NCI-H2107 (cell line): ENCODE measurements around the gene AHCYL1.
"Not testable (repeated sequence)": the region's sequence is repeated elsewhere in the genome, so short reads cannot be mapped to it uniquely, and the experiment has no call there.

Experiments used
- DNase-seq: peaks from one replicate; lab custom pipeline; 2025; lab: John Stamatoyannopoulos, UW

AHCYL1 gene

DNA sequence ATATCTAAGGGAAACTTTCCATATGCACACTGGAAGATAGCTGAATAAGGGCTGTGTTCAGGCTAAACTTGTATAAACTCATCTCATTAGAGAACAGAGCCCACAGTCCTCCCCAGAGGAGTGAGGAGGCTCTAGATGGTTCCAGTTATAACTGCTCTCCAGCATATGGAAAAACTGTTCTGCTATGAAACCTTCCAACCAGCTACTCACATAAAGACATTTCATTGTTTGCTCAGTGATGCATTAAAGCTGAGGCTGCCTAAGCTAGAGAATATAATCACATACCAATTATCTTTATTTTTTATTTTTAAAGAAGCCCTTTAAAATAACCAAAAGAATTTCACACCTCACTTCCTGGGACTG is 13.3 kb downstream of the AHCYL1 start:
- no peak for DNase-seq

- DNase-seq = no peak
These were observed 18.1 kb downstream of the AHCYL1 start for GRCh38 chr1:110002695-110003094.

GRCh38 chr1:110003747-110004428 is 19.3 kb downstream of the AHCYL1 start:
- DNase-seq = peak; percentile 33

DNA sequence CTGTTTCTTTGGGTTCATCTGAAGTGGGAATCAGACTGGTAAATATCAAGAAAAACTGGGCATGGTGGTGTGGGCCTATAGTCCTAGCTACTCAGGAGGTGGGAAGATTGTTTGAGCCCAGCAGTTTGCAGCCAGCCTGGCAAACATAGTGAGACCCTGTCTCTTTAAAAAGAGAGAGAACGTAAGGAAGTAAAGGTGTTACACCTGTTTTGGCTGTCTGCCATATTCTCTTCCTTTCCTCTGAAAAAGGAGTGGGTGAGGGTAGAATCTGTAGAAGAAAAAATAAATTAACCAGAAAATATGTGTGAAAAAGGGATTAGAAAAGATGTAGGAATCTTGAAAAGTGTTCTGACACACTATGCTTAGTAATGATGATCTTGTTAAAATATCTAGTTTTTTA is 20.0 kb downstream of the AHCYL1 start:
- no peak for DNase-seq

GRCh38 chr1:110005971-110006370 is 21.4 kb downstream of the AHCYL1 start:
- DNase-seq = no peak

GRCh38 chr1:110006516-110006915 is 22.0 kb downstream of the AHCYL1 start:
- no peak for DNase-seq

- DNase-seq = no peak
These were observed 22.7 kb downstream of the AHCYL1 start for GRCh38 chr1:110007046-110007830.

- DNase-seq = no peak
These were observed 24.5 kb downstream of the AHCYL1 start for GRCh38 chr1:110008971-110009565.

DNA sequence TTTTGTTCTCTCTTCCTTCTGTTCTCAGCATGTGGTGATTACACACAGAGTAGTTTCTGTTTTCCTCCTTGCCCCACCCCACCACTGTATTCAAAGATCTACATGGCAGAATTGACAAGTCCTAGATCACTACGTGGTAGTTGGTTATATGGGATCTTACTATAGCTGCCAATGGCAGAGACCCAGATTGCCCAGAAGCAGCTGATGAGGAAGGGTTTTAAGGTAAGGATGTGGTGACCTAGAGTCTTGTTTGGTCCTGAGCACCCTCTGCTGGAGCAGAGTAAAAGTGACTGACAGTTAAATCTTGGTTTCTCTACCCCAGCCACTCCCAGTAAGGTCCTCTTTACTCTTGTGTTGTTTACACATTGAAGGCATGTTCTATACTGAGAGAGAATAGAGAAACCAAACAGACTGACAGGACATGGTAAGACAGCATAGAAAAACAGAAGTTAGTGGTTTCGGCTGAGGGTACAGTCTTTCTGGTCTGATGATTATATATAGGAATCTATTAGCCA is 27.0 kb downstream of the AHCYL1 start:
- DNase-seq = no peak

- no peak for DNase-seq
These were observed 27.7 kb downstream of the AHCYL1 start for GRCh38 chr1:110012100-110012780.

DNA sequence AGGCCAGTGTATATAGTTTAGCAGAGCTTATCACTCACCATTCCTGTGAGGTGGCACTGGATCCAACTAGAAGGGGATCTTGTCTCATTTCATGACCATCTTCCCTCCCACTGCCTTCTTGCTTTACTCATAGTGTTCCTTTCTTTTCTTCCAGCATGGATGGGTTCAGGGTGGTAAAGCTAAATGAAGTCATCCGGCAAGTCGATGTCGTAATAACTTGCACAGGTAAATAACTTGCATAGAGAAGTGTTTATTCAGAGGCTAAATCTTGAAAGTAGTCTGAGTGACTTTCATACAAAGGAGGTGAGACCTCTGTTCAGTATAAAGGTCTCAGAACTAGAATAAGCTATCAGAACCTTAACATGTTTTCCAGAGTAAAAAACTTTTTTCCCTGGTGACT is 33.2 kb downstream of the AHCYL1 start:
- DNase-seq = no peak

DNA sequence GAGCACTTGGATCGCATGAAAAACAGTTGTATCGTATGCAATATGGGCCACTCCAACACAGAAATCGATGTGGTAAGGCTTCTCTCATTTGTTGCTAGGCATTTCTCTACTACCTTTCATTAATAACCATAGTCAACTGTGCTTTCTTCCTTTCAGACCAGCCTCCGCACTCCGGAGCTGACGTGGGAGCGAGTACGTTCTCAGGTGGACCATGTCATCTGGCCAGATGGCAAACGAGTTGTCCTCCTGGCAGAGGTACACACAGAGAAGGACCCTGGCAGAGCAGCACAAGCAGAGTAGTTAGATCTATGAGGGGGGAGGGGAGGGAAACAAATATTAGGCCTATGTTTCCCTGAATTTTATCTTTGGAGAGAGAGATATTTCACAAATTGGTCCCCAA is 33.8 kb downstream of the AHCYL1 start:
- no peak for DNase-seq

- DNase-seq = no peak
These were observed 35.2 kb downstream of the AHCYL1 start for GRCh38 chr1:110019770-110020169.

DNA sequence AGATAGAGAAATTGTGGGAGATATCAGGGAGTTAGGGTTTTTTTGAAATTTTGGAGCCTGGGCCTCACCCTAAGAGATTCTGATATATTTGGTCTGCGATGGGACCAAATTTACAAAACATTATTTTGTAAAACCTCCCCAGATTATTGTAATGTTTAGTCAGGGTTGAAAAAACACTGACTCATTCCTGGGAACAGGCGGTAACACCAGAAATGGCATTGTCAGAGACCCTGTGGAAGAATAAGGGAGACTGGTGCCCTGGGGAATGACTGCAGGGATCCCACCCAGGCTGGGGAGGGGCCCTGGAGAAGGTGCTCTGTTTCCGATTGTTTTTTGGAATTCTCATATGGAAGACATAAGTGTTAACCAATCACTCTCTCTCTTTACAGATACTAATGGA is 36.7 kb downstream of the AHCYL1 start:
- no peak for DNase-seq

DNA sequence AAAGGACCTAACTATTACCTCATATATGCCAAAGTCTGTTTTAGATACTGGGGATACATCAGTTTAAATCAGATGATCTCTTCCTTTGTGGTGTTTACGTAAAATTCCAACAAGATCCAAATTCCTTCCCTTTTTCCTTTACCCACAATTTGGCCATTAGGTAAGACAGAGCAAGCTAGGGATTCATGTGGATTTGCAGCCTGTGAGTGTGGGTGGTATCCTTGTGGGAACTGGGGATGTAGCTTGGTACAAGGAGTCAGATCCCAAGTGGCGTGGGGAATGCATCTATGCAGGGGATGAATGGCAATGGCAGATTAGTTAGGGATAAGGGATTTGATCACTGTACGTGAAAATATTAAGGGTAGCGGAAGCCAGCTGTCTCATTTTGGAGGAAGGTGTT is 40.0 kb downstream of the AHCYL1 start:
- no peak for DNase-seq

GRCh38 chr1:110030687-110031086 is 46.1 kb downstream of the AHCYL1 start:
- not testable (repeated sequence) for DNase-seq

GRCh38 chr1:110032327-110032726 is 47.8 kb downstream of the AHCYL1 start:
- no peak for DNase-seq

DNA sequence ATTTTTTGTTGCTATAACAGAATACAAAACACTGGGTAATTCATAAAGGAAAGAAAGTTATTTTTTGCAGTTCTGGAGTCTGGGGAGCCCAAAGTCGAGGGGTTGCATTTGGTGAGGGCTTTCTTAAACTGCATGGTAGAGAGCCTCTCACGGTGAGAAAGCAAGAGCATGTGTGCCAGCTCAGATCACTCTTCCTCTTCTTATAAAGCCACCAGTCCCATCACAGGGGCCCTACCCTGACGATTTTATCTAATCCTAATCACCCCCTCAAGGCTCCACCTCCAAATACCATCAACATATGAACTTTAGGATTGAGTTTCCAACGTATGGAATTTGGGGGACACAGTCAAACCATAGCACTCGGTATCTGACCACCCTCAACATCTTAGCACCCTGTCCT is 48.9 kb downstream of the AHCYL1 start:
- no peak for DNase-seq

- DNase-seq = no peak
These were observed 49.5 kb downstream of the AHCYL1 start for GRCh38 chr1:110034040-110034450.

DNA sequence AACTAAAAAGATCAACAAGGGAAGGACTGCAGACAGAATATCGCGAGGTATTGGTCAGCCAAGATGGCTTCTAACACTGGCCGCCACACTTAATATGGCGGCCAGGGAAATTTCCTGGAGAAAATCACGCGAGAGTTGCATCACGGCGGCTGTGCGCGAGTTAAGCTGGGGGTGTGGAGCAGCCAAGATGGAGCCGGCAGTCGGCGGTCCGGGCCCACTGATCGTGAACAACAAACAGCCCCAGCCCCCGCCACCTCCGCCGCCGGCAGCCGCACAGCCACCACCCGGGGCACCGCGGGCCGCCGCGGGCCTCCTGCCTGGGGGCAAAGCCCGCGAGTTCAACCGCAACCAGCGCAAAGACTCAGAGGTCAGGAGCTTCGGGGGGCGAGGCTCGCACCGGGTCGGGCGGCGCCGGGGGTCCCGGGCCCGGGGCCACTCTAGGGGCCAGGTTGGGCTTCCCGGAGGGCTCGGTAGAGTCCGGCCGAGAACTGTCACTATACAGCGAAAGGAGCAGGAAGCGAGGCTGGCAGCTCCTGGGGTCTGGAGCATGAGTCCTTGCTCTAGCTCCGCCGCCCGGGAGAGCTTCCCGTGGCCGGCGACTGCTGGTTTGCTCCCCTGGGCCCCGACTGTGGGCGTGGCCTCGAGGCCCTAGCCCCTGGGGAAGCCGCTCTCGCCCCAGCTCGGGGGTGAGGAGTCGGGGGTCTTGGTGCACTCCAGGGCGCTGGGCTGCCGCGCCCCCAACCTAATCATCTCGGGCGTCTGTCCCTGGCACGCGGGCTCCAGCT is 50.1 kb downstream of the AHCYL1 start, which contains the start of gene STRIP1:
TSS of gene STRIP1 (plus strand) at position 174 of the 785 bp plus-strand sequence. CDS start at position 188, 14 bp downstream.
- peak; percentile 97 for DNase-seq

DNA sequence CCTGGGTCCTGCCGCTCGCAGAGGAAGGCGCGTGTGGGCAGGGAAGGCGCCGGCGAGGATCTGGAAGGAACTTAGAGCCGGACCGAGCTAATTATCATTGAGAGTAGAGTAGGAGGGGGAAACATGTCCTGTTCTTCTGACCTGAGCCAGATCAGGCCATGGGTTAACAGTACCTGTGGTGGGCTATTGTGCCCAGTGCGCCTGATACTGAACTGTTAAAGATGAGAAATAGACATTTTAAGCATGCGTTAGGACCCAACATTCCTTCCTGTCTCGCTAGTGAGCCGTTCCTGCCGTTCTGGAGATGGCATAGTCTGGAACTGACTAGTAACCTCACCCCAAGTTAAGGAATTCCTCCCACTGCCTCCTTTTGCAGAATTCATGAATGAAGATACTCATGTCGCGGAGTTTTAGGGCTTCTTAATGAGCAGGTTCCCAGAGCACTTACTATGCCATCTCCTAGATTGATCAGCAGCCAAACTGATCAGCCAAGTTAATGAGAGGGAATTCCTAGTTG is 50.7 kb downstream of the AHCYL1 start:
- no peak for DNase-seq
